ENCODE measurements around the gene AFTPH. TPM values are rescaled to one million over a fixed set of nuclear protein-coding genes. Genes with fewer than 3 reads are reported as not detected.

The AFTPH gene, protein sequence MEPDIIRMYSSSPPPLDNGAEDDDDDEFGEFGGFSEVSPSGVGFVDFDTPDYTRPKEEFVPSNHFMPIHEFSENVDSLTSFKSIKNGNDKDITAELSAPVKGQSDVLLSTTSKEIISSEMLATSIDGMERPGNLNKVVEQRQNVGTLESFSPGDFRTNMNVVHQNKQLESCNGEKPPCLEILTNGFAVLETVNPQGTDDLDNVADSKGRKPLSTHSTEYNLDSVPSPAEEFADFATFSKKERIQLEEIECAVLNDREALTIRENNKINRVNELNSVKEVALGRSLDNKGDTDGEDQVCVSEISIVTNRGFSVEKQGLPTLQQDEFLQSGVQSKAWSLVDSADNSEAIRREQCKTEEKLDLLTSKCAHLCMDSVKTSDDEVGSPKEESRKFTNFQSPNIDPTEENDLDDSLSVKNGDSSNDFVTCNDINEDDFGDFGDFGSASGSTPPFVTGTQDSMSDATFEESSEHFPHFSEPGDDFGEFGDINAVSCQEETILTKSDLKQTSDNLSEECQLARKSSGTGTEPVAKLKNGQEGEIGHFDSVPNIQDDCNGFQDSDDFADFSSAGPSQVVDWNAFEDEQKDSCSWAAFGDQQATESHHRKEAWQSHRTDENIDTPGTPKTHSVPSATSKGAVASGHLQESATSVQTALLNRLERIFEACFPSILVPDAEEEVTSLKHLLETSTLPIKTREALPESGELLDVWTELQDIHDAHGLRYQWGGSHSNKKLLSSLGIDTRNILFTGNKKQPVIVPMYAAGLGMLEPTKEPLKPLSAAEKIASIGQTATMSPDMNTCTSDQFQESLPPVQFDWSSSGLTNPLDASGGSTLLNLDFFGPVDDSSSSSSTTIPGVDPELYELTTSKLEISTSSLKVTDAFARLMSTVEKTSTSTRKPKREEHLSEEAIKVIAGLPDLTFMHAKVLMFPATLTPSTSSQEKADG
- polyA plus RNA-seq (2013, experiment 1 of 4): 19.5 TPM
- 19.3 TPM for polyA plus RNA-seq (2013, experiment 2 of 4)
- polyA plus RNA-seq (2013, experiment 3 of 4): 17.8 TPM
- polyA plus RNA-seq (2013, experiment 4 of 4): 19.0 TPM

DNA sequence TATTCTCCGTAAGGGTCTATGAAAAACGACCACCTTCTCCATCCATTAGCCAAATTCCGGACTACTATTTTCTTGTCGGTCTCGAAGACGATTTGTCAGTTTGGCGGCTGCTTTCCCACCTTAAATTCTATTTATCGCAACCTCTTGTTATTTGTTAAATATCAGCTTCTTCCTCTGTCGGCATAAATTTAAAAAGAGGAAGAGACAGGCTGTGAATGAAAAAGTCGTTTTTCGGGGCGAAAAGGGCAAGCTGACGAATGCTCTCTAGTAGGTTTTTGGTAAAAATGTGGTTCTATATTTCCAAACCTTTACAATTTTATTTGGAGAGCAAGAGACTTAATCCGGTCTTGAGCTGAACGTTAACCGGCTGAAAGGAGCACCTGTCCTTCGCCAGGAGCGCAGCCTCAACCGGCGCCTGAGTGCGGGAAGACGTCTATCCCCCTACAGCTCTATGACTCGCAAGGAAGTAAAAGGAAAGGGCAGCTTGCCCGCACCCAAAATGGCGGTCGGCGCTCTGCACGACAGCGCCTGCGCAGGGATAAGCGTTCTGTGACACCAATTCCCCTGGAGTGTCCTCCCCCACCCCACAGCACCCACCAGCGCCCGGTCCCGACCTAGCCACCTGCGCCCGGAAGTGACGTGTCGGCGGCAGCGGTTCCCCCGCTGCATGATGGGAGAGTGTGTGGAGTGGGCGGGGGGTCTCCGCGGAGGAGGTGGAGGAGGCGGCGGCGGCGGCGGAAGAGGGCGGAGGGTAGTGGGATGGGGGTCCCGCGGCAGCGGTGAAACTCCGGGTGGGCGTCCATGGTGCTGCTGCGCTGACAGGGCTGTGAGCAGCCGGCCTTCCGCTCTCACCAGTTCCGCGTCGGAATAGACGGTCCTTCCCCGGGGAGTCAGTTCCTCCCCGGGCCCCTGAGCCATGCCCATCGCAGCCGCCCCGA lies at the start of gene AFTPH:
TSS of gene AFTPH (plus strand) at position 663 of the 938 bp plus-strand sequence. CDS start 27,147 bp downstream, outside the sequence.
- 0 to 1% methylated on average over 65 to 67 of the region's 67 CpGs for WGBS, 2 experiments
- Histone ChIP-seq H3K9me3 (ENCODE audit: control insufficient read depth, low read length) (no peaks in the 10 kb centered on the region), H3K4me3 (ENCODE audit: insufficient read depth, low read depth, low read length) (peak within 1 kb of the TSS; percentile 89), H3K4me1 (ENCODE audit: control insufficient read depth, insufficient read depth, low read length) (no peaks in the 10 kb centered on the region), H3K27ac (ENCODE audit: insufficient read depth, low read depth, low read length, poor library complexity, severe bottlenecking) (peak within 1 kb of the TSS; percentile 61), H3K27me3 (ENCODE audit: control insufficient read depth, insufficient read depth, low read length, poor library complexity, severe bottlenecking) (peaks cover 6% of the 10 kb centered on the region), H3K36me3 (ENCODE audit: control insufficient read depth, insufficient read depth, low read length) (no peaks in the 10 kb centered on the region)

DNA sequence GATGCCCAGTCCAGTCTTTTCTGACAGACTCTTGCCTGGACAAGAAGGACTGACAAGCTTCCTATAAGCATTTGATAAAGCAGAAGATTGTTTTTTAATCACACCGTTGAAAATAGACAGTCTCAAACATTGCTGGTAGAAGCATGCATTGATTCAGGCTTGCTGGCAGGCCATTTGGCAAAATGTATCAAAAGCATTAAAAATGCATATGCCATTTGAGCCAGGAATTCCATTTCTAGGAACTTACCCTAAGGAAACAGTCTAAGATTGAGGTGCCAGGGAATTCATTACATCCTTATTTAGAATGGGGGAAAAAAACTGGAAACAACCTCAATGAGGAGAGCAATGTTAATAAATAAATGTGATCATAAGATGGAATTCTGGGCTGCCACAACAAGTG lies 49.5 kb upstream of the AFTPH start:
- Histone ChIP-seq H3K4me3 (ENCODE audit: insufficient read depth, low read depth, low read length) (no peak overlapping the region), H3K27ac (ENCODE audit: insufficient read depth, low read depth, low read length, poor library complexity, severe bottlenecking) (no peak overlapping the region), H3K27me3 (ENCODE audit: control insufficient read depth, insufficient read depth, low read length, poor library complexity, severe bottlenecking) (no peaks in the 10 kb centered on the region), H3K9me3 (ENCODE audit: control insufficient read depth, low read length) (no peaks in the 10 kb centered on the region), H3K36me3 (ENCODE audit: control insufficient read depth, insufficient read depth, low read length) (no peaks in the 10 kb centered on the region), H3K4me1 (ENCODE audit: control insufficient read depth, insufficient read depth, low read length) (peaks cover 11% of the 10 kb centered on the region)
- 83 to 92% methylated on average over 1 of the region's 1 CpG for WGBS, 2 experiments

DNA sequence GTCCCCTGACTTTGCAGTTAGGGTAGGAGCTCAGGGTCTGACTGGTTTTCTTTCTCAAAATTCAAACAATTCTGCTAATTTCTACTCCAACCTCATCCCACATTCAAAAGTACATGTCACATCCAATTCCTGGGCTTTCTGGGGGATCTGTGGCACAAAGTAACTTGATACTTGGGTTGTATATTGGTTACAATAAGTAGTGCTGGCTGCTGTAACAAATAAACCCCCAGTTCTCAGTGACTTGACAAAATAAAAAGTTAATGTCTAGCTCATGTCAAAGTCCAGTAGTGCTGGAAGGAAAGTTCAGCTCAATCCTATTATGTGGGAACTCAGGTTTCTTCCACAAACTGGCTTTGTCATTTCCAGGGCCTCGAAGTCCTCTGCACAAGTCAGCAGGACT lies 47.1 kb upstream of the AFTPH start:
- H3K27me3 ChIP-seq (ENCODE audit: control insufficient read depth, insufficient read depth, low read length, poor library complexity, severe bottlenecking): no peaks in the 10 kb centered on the region
- no peak overlapping the region for H3K27ac ChIP-seq (ENCODE audit: insufficient read depth, low read depth, low read length, poor library complexity, severe bottlenecking)
- no peaks in the 10 kb centered on the region for H3K4me1 ChIP-seq (ENCODE audit: control insufficient read depth, insufficient read depth, low read length)
- H3K9me3 ChIP-seq (ENCODE audit: control insufficient read depth, low read length): no peaks in the 10 kb centered on the region
- H3K4me3 ChIP-seq (ENCODE audit: insufficient read depth, low read depth, low read length): no peak overlapping the region
- H3K36me3 ChIP-seq (ENCODE audit: control insufficient read depth, insufficient read depth, low read length): no peaks in the 10 kb centered on the region
- 97 to 100% methylated on average over 1 of the region's 1 CpG for WGBS, 2 experiments

DNA sequence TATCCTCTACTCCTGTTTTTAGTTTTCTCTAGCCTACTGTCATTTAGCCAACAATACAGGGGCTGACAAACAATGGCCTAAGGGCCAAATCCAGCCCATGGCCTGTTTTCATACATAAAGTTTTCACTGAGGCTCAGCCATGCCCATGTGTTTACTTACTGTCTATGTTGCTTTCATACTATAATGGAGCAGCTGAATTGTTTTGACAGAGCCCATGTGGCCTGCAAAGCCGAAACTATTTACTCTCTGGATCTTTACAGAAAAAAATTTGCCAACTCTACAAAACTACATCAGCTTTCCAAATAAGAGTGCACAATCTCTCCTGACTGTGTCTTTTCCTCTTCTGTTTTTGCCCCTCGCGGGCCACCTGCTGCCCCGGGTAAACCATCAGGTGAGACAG lies 46.1 kb upstream of the AFTPH start:
- Histone ChIP-seq H3K4me1 (ENCODE audit: control insufficient read depth, insufficient read depth, low read length) (no peaks in the 10 kb centered on the region), H3K27ac (ENCODE audit: insufficient read depth, low read depth, low read length, poor library complexity, severe bottlenecking) (no peak overlapping the region), H3K9me3 (ENCODE audit: control insufficient read depth, low read length) (no peaks in the 10 kb centered on the region), H3K27me3 (ENCODE audit: control insufficient read depth, insufficient read depth, low read length, poor library complexity, severe bottlenecking) (no peaks in the 10 kb centered on the region), H3K36me3 (ENCODE audit: control insufficient read depth, insufficient read depth, low read length) (no peaks in the 10 kb centered on the region), H3K4me3 (ENCODE audit: insufficient read depth, low read depth, low read length) (no peak overlapping the region)
- WGBS, 2 experiments: 93 to 97% methylated on average over 4 of the region's 4 CpGs

GRCh38 chr2:64478502-64479230 lies 45.5 kb upstream of the AFTPH start:
- WGBS, 2 experiments: 85 to 96% methylated on average over 2 to 3 of the region's 3 CpGs

GRCh38 chr2:64479259-64480117 lies 44.6 kb upstream of the AFTPH start:
- no peak overlapping the region for H3K4me3 ChIP-seq (ENCODE audit: insufficient read depth, low read depth, low read length)
- 89 to 91% methylated on average over 10 of the region's 10 CpGs for WGBS, 2 experiments
- no peaks in the 10 kb centered on the region for H3K9me3 ChIP-seq (ENCODE audit: control insufficient read depth, low read length)
- H3K36me3 ChIP-seq (ENCODE audit: control insufficient read depth, insufficient read depth, low read length): no peaks in the 10 kb centered on the region
- H3K4me1 ChIP-seq (ENCODE audit: control insufficient read depth, insufficient read depth, low read length): no peaks in the 10 kb centered on the region
- H3K27me3 ChIP-seq (ENCODE audit: control insufficient read depth, insufficient read depth, low read length, poor library complexity, severe bottlenecking): no peaks in the 10 kb centered on the region
- H3K27ac ChIP-seq (ENCODE audit: insufficient read depth, low read depth, low read length, poor library complexity, severe bottlenecking): no peak overlapping the region

More at GRCh38 chr2:64478502-64479230, 45.5 kb upstream of the AFTPH start:
- Histone ChIP-seq H3K27me3 (ENCODE audit: control insufficient read depth, insufficient read depth, low read length, poor library complexity, severe bottlenecking) (no peaks in the 10 kb centered on the region), H3K4me1 (ENCODE audit: control insufficient read depth, insufficient read depth, low read length) (no peaks in the 10 kb centered on the region), H3K9me3 (ENCODE audit: control insufficient read depth, low read length) (no peaks in the 10 kb centered on the region), H3K4me3 (ENCODE audit: insufficient read depth, low read depth, low read length) (no peak overlapping the region), H3K27ac (ENCODE audit: insufficient read depth, low read depth, low read length, poor library complexity, severe bottlenecking) (no peak overlapping the region), H3K36me3 (ENCODE audit: control insufficient read depth, insufficient read depth, low read length) (no peaks in the 10 kb centered on the region)

- Histone ChIP-seq H3K4me3 (ENCODE audit: insufficient read depth, low read depth, low read length) (no peak overlapping the region), H3K27me3 (ENCODE audit: control insufficient read depth, insufficient read depth, low read length, poor library complexity, severe bottlenecking) (no peaks in the 10 kb centered on the region), H3K4me1 (ENCODE audit: control insufficient read depth, insufficient read depth, low read length) (no peaks in the 10 kb centered on the region), H3K27ac (ENCODE audit: insufficient read depth, low read depth, low read length, poor library complexity, severe bottlenecking) (no peak overlapping the region), H3K36me3 (ENCODE audit: control insufficient read depth, insufficient read depth, low read length) (no peaks in the 10 kb centered on the region), H3K9me3 (ENCODE audit: control insufficient read depth, low read length) (no peaks in the 10 kb centered on the region)
- 93 to 97% methylated on average over 5 of the region's 5 CpGs for WGBS, 2 experiments
These were observed 42.5 kb upstream of the AFTPH start for GRCh38 chr2:64481665-64482064.

DNA sequence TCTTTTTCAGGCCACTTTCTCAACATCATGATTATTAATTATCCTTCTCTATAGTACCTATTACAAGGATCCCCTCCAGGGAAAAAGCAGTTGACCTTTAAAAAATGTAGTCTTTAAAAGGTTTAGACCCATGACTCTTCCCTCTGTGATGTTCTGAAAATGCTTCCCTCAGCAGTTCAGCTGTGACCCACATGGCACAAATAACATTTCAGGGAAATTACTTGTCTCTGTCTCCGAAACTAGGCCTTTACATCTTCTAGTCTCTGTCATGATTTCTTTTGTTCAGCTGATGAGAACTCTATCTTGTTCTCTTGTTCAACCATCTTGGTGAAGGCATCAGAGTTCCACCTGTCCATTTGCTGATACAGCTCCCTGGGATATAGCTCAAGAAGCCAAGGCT lies 41.9 kb upstream of the AFTPH start:
- 90% methylated on average over 1 of the region's 1 CpG for WGBS, 2 experiments
- H3K4me3 ChIP-seq (ENCODE audit: insufficient read depth, low read depth, low read length): no peak overlapping the region
- no peaks in the 10 kb centered on the region for H3K36me3 ChIP-seq (ENCODE audit: control insufficient read depth, insufficient read depth, low read length)
- no peaks in the 10 kb centered on the region for H3K9me3 ChIP-seq (ENCODE audit: control insufficient read depth, low read length)
- H3K4me1 ChIP-seq (ENCODE audit: control insufficient read depth, insufficient read depth, low read length): no peaks in the 10 kb centered on the region
- no peak overlapping the region for H3K27ac ChIP-seq (ENCODE audit: insufficient read depth, low read depth, low read length, poor library complexity, severe bottlenecking)
- H3K27me3 ChIP-seq (ENCODE audit: control insufficient read depth, insufficient read depth, low read length, poor library complexity, severe bottlenecking): no peaks in the 10 kb centered on the region

Measured in ectodermal cell (in vitro differentiated cells).